Measurements from ENCODE around the gene TTLL10.

TTLL10 gene

DNA sequence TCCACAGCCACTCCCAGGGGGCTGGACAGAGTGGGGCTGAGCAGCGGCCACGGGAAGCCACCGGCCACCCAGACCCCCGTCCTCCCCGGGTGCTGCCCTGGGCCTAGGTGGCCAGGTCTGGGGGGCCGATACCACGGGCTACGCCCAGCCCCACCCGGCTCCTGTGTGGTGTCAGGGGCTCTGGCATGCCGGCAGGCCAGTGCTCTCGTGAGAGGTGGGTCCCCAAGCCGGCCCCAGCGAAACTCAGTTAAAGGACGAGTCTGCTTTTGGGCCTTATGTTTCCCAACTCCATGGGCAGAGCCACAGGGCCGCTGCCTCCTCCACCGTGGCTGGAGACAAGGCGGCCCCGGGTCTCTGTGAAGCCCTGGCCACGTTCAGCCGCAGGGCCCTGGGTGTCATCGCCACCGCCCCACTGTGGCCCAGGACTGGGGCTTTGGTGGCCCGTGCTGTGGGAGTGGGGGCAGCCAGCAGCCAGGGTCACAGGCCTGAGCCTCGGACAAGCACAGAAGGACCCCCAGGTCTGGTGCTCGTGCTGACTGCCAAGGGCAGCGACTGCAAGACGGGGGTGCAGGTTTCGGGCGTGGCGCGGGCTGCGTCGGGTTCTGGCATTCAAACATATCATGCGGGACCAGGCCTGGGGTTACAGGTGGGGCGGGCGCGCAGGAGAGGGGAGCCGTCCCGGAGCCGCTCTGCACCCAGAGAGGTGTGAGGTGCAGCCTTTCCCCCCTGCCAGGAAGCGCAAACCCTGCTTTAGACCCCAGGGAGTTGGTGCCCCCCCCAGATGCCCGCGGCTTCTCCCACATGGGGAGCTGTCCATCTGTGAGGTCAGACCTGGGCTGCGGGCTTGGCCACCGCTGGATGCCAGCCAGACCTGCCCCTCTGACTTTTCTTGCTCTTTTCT is 45.9 kb upstream of the TTLL10 start:
- ATAC-seq (ENCODE audit: low read depth) (no peak), DNase-seq (ENCODE audit: low spot score) (no peak)
- no peak overlapping the region for H3K4me3 ChIP-seq (ENCODE audit: severe bottlenecking)
- no peak overlapping the region for H3K27ac ChIP-seq (ENCODE audit: poor library complexity, severe bottlenecking)
- TF ChIP-seq, protein P1, sequence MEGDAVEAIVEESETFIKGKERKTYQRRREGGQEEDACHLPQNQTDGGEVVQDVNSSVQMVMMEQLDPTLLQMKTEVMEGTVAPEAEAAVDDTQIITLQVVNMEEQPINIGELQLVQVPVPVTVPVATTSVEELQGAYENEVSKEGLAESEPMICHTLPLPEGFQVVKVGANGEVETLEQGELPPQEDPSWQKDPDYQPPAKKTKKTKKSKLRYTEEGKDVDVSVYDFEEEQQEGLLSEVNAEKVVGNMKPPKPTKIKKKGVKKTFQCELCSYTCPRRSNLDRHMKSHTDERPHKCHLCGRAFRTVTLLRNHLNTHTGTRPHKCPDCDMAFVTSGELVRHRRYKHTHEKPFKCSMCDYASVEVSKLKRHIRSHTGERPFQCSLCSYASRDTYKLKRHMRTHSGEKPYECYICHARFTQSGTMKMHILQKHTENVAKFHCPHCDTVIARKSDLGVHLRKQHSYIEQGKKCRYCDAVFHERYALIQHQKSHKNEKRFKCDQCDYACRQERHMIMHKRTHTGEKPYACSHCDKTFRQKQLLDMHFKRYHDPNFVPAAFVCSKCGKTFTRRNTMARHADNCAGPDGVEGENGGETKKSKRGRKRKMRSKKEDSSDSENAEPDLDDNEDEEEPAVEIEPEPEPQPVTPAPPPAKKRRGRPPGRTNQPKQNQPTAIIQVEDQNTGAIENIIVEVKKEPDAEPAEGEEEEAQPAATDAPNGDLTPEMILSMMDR (IDR thresholded peaks at IDR 0.05; ENCODE audit: poor library complexity, severe bottlenecking), result no peak
- H3K9me3 ChIP-seq (ENCODE audit: severe bottlenecking), result no peaks in the 10 kb centered on the region
- H3K27me3 ChIP-seq (ENCODE audit: insufficient read depth, poor library complexity, severe bottlenecking), result no peaks in the 10 kb centered on the region
- no peaks in the 10 kb centered on the region for H3K36me3 ChIP-seq (ENCODE audit: low read depth)
- H3K4me1 ChIP-seq (ENCODE audit: insufficient read depth, poor library complexity, severe bottlenecking), result no peaks in the 10 kb centered on the region

DNA sequence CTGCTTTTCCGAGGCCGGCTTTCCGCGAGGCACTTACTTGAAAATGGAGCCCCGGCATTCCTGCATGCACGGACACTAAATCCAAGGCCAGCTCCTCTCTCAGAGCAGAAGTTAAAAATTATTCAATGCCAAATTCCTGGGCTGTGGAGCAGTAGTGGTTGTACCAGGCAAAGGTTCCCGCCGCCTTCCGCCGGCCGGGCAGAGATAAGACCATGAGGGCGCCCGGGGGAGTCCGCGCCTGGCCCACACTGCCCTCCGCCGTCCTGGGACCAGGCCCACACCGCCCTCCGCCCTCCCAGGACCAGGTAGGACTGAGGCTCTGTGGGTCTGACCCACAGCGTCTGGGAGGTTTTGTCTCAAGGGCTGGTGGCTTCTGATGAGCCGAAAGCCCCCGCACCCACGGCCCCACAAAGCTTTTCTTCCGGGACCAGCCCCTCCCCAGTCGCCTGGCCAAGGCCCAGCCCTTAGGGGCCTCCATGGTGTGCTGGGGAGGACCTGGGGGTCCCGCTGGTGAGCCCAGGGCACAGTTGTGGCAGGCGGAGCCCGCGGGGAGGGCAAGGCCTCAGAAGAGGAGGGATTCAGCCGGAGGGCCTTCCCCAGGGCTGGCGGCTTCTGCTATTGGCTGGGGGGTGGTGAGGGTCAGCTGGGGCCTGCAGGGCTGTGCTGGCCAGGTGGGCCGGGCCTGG is 45.1 kb upstream of the TTLL10 start:
- no peaks in the 10 kb centered on the region for H3K4me1 ChIP-seq (ENCODE audit: insufficient read depth, poor library complexity, severe bottlenecking)
- H3K27ac ChIP-seq (ENCODE audit: poor library complexity, severe bottlenecking), result no peak overlapping the region
- no peak overlapping the region for H3K4me3 ChIP-seq (ENCODE audit: severe bottlenecking)
- no peaks in the 10 kb centered on the region for H3K27me3 ChIP-seq (ENCODE audit: insufficient read depth, poor library complexity, severe bottlenecking)
- H3K36me3 ChIP-seq (ENCODE audit: low read depth), result no peaks in the 10 kb centered on the region
- no peak for ATAC-seq (ENCODE audit: low read depth)
- no peak for DNase-seq (ENCODE audit: low spot score)
- TF ChIP-seq, protein P1 (IDR thresholded peaks at IDR 0.05; ENCODE audit: poor library complexity, severe bottlenecking), result no peak
- no peaks in the 10 kb centered on the region for H3K9me3 ChIP-seq (ENCODE audit: severe bottlenecking)

DNA sequence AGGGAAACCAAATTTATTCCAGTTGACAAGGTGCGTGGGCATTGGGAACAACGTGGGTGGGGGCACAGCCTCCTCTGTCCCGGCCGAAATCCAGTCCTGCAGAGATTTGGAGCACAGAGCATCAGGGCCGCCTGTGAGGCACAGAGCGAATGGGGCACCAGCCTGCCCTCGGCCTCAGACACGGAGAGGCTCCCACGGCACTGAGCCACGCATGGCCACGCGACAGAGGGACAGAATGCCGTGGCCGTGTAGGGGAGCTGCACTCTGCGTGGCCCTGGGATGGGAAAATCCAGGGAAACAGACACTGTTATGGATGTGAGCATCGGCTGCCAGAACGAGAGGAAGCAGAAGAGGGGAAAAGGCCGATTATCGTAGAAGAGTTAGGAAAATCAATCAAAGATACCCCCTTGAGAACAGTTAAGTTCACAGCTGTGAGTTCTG is 44.3 kb upstream of the TTLL10 start:
- Histone ChIP-seq H3K27me3 (ENCODE audit: insufficient read depth, poor library complexity, severe bottlenecking) (no peaks in the 10 kb centered on the region), H3K27ac (ENCODE audit: poor library complexity, severe bottlenecking) (no peak overlapping the region), H3K9me3 (ENCODE audit: severe bottlenecking) (no peaks in the 10 kb centered on the region), H3K4me1 (ENCODE audit: insufficient read depth, poor library complexity, severe bottlenecking) (no peaks in the 10 kb centered on the region), H3K36me3 (ENCODE audit: low read depth) (no peaks in the 10 kb centered on the region), H3K4me3 (ENCODE audit: severe bottlenecking) (no peak overlapping the region)
- ATAC-seq (ENCODE audit: low read depth) (no peak), DNase-seq (ENCODE audit: low spot score) (no peak)
- TF ChIP-seq, protein P1 (IDR thresholded peaks at IDR 0.05; ENCODE audit: poor library complexity, severe bottlenecking), result no peak

DNA sequence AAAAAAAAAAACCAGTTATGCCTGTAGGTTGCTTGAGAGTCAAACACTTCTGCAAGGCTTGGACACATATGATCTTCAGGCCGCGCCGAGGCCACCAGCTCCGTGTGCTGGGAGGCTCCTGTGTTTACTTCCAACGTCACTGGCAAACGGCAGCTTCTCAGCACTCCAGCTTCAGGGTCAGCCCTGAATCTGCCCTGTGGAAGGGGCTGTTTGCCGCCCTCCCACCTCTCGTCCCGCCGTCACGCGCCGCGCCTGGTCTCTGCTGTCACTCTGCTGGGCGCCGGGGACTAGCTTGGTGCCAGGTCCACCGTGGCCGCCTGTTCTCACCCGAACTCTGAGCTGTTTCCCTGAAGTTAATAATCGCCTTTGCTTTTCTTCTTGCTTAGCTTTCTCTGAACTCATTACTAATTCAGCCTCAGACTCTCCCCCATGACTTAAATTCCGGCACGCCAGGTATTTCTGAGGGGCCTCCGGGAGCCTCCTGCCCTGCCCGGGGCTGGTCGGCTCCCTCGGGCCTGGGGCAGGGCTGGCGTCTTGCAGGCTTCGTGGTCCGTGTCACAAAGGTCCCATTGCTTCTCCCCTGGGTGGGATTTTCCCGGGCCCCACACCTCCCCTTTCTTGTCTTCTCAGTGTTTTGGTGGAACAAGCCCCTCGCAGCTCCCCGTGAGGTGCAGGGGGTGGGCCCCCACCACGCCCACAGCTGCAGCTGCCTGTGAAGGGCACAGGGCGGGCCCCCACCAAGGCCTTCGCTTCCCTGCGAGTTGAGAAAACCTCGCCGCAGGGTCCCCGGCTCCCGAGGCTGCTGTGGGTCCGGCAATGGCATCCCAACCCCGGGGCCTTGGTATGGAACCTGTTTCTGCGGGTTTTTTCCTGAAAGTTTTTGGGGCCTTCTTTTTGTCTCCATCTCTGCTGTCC is 43.2 kb upstream of the TTLL10 start:
- H3K36me3 ChIP-seq (ENCODE audit: low read depth), result no peaks in the 10 kb centered on the region
- DNase-seq (ENCODE audit: low spot score) (no peak), ATAC-seq (ENCODE audit: low read depth) (no peak)
- no peak overlapping the region for H3K27ac ChIP-seq (ENCODE audit: poor library complexity, severe bottlenecking)
- H3K9me3 ChIP-seq (ENCODE audit: severe bottlenecking), result no peaks in the 10 kb centered on the region
- no peaks in the 10 kb centered on the region for H3K27me3 ChIP-seq (ENCODE audit: insufficient read depth, poor library complexity, severe bottlenecking)
- TF ChIP-seq, protein P1 (IDR thresholded peaks at IDR 0.05; ENCODE audit: poor library complexity, severe bottlenecking), result no peak
- H3K4me1 ChIP-seq (ENCODE audit: insufficient read depth, poor library complexity, severe bottlenecking), result no peaks in the 10 kb centered on the region
- H3K4me3 ChIP-seq (ENCODE audit: severe bottlenecking), result no peak overlapping the region

Data from RWPE2 (cell line).